GM18499 (cell line): ENCODE results near the gene SYT2.

ENCODE experiments used
- ATAC-seq: cut with Tn5 transposase; IDR thresholded peaks from one replicate; pipeline ENCODE4 v1.9.1; 2021; ENCODE audit warnings: moderate number of reproducible peaks; ENCODE audit not compliant: insufficient read depth, unreplicated experiment

SYT2 gene

DNA sequence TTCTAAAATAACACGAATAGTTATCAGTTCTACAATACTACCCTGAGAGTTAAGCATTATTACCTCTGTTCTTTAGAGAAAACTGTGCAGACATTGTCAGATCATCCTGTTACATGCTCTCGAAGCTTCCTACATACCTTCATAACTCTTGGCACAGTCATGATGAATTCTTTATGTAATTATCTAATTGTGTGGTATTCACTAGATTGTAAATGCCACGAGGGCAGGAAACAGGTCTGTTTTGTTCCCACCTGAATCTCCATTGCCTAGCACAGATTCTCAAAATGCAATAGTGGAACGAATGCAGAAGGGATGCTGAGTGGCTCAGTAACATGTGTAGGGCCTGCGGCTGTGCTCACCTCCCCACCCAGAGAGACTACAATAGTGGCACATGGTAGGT, 3.4 kb downstream of the SYT2 start:
- no peak for ATAC-seq

DNA sequence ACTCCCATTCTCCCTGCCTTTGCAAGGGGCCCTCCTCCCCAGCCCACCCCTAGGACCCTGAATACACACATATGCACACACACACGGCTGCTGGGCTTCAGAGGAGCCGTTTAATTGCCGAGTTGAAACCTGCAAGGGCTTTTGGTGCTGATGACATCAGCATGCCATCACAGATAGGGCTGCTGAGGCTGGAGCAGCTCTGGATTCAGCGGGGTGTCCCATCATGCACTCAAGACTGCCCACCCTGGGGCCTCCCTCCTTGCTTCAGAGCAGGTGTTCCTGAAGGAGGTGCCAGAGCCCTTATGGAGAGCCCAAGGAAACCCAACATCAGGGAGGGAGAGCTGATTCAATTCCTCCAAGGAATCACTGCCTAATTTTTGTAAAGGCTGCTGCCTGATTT, 5.7 kb downstream of the SYT2 start:
- no peak for ATAC-seq

DNA sequence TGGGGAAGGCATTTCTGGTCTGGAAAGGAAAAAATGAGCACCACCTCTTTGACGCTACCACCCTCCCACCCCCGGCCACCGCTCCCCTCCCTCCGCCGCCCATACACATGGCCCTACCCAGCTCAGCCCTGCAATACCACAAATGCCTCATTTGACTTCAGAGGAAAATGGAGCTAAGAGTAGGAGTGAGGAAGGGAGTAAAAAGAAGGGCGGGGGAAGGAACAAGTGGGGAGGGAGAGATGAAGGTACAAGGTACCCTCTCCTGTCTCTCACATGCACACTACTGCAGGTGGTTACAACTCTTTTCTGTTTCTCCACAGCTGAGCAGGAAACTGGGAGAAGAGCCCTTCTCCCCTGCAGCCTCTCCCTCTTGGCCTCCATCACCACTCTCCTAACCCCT, 7.1 kb downstream of the SYT2 start:
- no peak for ATAC-seq

DNA sequence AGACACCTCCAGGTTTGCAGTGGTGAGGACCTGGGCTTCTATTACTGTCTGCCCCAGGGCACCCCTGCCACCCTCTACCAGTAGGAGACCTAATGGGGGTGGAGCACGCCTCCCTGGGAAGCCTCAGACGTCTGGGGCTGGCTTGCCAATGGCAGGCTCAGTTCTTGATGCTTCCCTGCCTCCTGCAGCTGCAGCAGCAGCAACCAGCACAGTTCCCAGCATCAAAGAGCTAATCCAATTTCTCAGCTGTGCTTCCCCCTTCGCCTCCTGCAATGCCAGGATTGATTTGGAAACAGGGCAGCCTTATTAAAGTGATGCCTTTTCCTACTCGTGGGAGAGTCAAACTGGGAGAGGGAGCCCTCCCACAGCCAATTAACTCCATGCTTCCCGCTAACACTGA, 8.2 kb downstream of the SYT2 start:
- ATAC-seq = no peak

DNA sequence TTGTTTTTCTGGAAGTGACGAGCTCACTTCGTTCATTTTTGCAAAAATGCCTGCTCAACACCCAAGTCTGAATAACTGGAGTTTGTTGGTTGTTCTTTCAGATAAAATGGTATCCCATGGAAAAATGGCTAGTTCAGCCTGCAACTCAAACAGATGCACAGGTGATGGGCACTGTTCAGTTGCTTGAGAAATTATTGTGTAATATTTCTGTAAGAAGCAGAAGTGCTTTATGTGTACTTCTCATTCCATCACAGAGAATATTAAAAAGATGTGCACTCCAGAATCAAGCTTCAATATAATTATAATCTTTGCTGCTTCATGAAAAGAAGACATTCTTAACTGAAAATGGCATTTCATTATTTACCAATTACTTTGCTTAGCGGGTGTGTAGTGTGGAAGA, 9.1 kb downstream of the SYT2 start:
- ATAC-seq = no peak

DNA sequence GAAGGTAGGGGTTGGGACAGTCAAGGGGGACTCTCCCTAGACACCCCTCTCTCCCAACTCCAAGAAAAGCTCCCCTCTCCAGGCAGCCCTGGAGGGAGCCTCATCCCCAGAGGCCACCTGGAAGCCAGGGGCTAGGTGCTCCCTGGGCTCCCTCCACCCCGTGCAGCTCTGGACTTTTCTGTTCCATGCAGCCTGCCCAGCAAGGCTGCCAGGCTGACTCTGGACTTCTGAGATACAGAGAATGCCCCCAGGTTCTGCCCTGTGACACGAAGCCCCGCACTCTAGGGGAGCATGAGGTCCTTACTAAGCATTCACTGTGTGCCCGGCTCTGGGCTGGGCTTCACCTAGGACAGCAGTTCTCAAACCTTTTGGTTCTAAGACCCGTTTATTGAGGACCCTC, 10.2 kb downstream of the SYT2 start:
- ATAC-seq = no peak

DNA sequence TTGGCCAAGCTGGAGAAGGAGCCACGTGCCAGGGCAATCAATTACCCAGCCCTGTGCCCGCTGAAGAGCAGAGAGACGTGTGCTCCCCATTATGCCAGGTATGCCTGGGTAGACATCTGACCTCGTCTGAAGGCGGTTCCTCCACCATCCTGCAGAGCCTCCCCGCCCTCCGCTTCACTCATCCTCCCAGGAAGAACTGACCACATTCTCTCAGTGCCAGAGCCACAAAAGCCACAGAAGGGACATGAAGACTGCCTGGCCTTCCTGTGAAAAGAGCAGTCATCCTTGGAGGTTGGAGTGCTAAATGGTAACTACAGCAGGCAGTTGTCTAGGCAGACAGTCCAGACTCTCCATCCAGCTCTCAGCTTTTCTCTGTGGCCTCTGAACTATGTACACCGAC, 12.0 kb downstream of the SYT2 start:
- ATAC-seq = no peak

DNA sequence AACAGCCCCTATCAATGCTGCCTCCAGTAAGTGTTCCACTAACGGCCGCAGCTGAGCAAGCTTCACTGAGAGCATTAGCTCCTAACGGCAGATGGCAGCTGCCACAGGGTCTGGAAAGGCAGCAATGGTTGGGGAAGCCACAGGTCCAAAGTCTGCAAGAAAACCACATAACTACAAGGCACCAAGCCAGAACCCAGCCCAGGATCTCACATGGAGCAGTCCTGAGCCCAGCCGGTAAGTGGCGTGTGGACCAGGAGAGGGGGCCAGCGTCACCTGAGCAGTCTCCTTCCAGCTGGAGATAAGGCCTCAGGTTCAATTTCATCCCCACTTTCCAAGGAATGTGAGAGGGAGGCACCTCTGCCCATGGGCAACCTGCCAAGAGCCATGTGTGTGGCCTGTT, 13.2 kb downstream of the SYT2 start:
- ATAC-seq = no peak

DNA sequence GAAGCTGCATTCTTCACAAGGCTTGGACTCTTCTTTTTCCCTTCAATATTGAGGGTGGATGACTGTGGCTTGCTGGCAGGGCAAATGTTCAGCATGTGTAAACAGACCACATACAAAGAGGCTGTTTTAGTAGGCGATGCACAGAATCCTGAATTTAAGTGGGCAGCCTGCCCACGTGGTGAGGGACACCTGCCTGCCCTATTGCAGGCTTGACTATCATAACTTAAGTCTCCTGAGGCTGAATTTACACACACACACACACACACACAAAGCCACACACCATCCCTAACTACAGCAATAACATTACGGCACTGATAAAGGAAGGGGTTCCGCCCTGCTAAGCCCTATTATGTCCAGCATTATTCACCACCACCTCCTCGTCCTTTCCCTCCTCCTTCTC, 15.9 kb downstream of the SYT2 start:
- no peak for ATAC-seq

DNA sequence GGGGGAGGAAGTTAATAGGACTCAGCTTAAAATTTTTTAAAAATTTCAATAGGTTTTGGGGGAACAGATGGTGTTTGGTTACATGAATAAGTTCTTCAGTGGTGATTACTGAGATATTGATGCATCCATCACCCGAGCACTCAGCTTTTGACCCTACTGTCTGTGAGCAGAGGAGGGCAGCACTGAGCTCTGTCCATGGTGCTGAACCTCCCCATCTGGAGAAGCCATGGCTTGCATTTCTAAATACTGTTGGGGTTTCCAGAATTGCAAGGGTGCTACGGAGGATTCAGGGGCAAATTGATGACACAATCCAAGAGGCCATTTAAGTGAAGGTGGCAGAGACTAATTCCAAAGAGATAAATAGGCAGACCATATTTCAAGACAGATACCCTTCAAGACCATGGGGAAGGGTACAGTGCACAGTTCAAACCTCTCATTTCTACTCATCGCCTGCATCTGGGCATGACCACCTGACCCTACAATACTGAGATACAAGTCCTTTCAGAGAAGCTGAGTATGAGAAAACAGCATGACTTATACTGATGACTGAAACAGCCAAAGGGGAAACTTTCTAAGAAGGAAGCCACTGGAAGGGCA, 17.2 kb downstream of the SYT2 start:
- ATAC-seq = no peak

DNA sequence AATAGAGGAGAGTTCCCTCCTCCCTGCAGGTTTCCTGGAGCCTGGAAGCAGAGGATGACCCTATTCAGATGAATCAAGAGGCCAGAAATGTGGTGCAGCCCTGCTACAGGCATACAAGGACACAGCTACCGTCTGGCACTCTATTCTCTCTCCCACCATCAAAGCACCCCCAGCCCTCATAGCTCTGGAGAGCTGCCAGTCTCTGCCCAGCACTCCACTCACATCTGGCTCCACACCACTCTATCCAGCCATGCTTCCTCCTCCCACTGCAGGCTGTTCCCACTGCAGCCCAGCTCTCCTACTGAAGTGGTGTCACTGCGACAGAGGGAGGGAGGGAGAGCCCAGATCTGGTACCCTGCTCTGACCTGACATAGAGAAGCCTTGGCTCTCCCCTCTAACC, 18.4 kb downstream of the SYT2 start:
- no peak for ATAC-seq

DNA sequence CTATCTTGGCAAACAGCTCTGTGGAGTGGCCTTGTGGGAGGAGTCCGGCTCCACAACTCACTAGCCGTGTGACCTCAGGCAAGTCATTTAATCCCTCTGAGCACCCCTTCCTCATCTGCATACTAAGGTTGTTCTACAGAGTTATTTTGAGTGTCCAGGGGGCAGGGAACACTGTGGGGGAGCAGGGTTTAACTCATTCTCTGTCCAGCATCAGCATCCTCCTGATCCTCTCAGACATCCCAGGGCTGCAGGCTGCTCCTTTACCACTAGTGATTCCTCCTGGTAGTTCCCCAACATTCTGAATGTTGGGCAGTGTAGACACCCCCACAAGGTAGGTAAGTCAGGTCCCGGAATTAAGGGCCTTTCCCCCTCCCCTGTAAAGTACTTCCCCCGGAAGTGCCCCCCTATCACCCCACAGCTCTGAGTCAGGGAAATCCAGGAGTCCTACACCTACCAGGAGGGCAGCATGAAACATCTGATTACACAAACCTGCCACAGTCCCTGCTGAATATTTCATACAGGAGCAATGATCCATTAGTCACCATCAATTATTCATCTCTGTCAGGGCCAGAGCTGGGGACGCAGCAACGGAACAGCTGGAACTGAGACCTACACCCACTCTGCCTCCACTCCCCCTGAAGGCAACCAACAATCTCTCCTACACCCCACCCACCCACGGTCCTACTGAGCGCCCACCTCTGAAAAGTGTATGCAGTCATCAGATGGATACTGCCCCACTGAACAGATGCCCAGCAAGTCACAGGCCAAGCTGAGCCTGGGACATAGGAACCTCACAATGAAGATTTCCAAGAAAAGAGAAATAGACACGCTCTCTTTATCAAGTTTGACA, 20.5 kb downstream of the SYT2 start:
- no peak for ATAC-seq

DNA sequence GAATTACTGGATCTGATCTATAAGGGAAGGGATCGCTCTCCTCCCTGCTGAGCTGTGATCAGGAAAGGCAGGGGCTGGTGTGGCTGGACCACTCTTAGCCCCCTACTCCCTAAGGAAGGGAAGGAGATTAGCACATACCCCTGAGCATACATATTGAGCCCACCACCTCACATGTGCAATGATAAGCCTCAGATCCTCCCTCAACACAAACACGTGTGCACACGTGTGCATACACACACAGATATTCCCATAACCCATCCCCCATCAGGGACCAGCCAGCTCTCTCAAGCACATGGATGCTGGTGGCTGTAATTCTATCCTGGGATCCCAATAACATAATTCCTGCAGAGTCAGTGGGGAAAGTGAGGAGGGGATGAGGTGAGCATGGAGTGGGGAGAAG, 21.2 kb downstream of the SYT2 start:
- ATAC-seq = no peak

DNA sequence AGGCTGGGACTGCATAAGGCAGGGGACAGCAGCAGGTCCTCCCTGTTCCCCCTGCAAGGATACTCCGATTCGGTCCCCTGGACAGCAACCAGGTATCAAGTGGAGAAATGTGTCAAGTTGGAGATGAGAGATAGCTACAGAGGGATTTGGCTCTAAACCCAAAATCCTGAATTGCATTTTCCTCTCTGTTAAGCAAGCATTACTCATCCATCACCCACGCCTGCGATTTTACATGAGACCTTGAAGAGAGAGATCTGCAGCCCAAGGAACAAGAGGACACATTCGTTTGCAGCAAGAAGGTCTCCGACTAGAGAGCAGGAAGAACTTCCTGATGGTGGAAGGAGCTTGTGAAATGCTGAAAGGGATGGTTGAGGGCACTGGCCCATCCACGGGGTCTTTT, 21.9 kb downstream of the SYT2 start:
- ATAC-seq = no peak

DNA sequence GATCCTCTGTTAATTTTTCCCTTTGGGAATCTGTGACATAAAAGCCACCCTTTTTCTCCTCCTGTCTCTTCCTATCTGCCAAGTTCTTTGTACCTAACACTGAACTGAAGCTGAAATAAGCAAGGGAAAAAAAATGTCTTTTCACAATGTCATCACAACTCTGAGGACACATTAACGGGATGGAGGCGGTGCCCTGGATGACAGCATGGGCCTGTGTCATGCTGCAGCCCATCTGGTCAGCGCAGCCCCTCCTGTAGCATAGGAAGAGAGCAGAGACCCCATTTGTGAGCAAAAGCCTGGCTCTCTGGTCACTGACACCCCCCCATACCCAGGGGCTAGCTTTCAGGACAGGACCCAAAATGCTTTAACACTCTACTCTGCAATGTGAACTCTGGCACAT, 22.5 kb downstream of the SYT2 start:
- no peak for ATAC-seq

DNA sequence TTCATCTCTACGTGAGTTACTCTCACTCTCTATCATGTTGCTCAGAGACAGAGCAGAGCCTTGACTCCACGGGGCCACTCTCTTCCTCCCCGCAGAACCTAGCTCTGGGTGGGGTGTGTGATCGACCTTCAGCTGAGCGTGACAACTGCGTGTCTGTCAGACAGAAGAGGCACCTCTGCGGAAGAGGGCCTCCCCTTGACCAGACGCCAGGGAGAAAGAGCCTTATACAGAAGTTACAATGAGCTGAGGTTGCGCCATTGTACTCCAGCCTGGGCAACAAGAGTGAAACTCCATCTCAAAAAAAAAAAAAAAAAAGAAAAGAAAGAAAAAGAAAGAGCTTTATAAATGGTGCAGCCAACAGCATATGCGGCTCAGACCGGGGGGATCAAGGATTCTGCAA, 22.9 kb downstream of the SYT2 start:
- no peak for ATAC-seq

DNA sequence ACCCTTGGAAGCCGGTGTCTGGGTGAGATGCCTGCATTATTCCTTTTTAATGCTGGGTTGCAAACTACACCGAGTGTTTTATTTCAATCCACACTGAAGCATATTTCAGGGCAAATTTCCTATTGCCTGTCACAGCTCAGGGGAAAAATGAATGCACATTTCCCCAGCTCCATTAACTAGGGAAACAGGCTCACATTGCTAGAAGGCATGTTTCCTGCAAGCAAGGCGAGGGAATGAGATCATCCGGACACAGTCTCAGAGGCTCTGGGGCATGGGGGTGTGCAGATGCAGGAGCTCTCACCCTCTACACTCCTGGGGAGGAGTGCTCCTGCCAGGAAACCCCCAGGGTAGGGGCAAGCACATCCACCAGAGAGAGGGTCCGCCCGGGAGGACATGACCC, 24.6 kb downstream of the SYT2 start:
- ATAC-seq = no peak

DNA sequence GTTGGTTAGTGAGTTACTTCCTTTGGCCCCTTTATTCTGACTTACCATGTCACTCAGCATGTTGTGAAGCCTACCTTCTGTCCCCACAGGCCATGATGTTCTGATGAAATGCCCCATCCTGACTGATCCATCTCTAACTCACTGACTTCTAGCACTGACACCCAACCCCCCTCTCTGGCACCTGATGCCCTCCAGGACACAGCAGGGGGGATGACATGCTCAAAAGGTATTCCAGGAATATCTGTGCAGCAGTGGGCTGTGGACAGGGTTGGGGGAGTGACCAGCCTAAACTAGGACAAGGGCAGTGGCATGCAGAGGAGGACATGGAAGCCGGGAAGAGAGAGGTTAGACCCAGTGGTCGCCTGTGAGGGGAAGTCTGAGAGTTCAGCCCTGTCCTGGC, 25.5 kb downstream of the SYT2 start:
- no peak for ATAC-seq

DNA sequence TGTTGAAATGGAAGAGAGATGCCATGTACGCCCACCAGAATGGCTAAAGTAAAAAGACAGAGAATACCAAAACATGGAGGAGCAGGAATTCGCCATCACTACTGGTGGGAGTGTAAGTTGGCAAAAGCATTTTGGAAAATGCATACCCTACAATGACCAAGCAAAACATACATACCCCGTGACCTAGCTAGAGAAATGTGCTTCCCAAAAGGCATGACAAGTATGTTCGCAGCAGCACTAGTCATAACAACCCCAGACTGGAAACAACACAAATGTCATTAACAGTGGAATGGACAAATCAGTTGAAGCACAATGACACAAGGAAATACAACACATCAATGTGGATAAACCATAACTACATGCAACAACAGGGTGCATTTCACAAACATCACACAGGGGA, 27.2 kb downstream of the SYT2 start:
- ATAC-seq = no peak

DNA sequence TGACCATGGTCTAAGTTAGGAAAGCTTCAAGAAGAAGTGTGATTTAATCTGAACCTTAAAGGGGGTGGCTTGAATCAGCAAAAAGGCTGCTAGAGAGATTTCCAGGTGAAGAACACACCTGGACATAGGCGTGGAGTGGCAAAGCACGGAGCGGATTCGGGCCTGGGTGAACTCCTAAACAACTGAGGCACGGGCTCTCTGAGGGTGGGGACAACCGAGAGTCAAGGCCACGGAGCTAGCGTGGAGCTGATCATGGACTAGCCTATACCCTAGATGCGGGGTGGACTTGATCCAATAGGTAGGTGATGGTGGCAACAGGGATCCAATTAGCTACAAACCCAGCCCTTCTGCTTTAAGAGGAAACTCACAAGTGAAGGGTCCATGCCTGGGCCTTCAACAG, 27.8 kb downstream of the SYT2 start:
- ATAC-seq = no peak

DNA sequence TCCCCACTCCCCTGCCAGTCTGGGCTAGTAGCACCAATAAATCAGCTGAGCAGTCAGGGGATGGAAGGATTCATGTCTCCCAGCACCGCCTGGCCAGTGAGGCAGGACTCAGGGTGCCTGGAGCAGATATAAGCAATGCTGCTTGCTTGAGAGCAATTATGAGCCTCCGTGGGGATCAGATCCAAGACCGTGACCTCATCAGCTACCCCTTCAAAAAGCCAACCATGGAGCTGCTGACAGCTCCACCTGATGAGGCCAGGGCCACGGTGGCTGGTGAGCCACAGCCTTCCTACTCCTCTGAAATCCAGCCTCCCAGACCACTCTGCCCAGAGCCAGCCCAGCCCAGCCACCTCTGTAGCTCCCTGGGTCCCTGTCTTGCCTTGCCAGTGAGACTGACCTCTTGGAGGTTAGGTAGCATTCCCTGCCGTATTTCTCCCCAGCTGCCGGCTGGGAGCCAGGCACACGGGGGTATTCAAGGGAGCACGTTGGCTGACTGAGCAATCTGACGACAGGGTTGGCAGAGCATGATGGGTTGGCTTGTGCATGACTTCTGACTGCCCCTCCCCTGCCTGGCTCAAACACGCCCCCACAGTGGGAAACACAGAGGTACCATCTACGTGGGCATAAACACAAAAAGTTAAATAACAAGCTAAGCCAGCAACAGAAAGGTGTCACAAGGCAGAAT, 28.4 kb downstream of the SYT2 start:
- no peak for ATAC-seq
